ENCODE data around the gene NDRG2.

Gene NDRG2

GRCh38 chr14:21070610-21071224, 45.9 kb upstream of the NDRG2 start:
- POLR2A ChIA-PET, result interaction anchor here (0.7 to 3.7 kb wide), 18 partner anchors 7 to 241 kb away, joined by 3 to 71 read pairs (median 4); partner anchors contain the start of genes NDRG2, RNASE8, SLC39A2 and ZNF219
- peak overlapping the region; percentile 79 for H3K4me3 ChIP-seq (ENCODE audit: low read depth, low read length)
- H3K27ac ChIP-seq (ENCODE audit: extremely low read depth, low read depth, low read length), result peak overlapping the region; percentile 86
- peaks cover 0 to 28% of the 10 kb centered on the region in 2 experiments; a peak in 1 of 3 replicates for H3K36me3 ChIP-seq (ENCODE audit: control insufficient read depth in 2 of 2, insufficient read depth in 1 of 2, low read length in 2 of 2)
- CTCF ChIA-PET, result interaction anchor here (0.6 to 4.3 kb wide), 14 partner anchors 13 to 396 kb away, joined by 3 to 64 read pairs (median 8); partner anchors contain the start of genes RNASE8 and TMEM253
- peaks cover 16% of the 10 kb centered on the region for H3K4me1 ChIP-seq (ENCODE audit: control insufficient read depth, insufficient read depth, low read length)
- H3K9me3 ChIP-seq (ENCODE audit: control insufficient read depth, insufficient read depth, low read depth, low read length), result no peaks in the 10 kb centered on the region
- TF ChIP-seq ZNF366 (tag by site-specific recombination; conservative IDR thresholded peaks at IDR 0.05) (no peak; the same call in none of the 2 replicates), ZBTB1 (tag by site-specific recombination; IDR thresholded peaks at IDR 0.05) (no peak), ZBTB49 (tag by site-specific recombination; IDR thresholded peaks at IDR 0.05; ENCODE audit: low read depth) (no peak), ZFHX2 (tag by site-specific recombination; conservative IDR thresholded peaks at IDR 0.05) (0 out of 2 replicates have a peak, but pooled peaks have one; percentile 6), ZNF426 (tag by site-specific recombination; IDR thresholded peaks at IDR 0.05) (no peak), ZBTB48 (tag by site-specific recombination; IDR thresholded peaks at IDR 0.05) (peak; percentile 52), PRDM6 (tag by site-specific recombination; IDR thresholded peaks at IDR 0.05) (no peak), SP2 (tag by site-specific recombination; IDR thresholded peaks at IDR 0.05) (peak; percentile 68), KLF16 (tag by site-specific recombination; IDR thresholded peaks at IDR 0.05) (peak; percentile 54; the same call in 1 of the 2 replicates), SP3 (tag by site-specific recombination; IDR thresholded peaks at IDR 0.05) (peak; percentile 64), KLF10 (tag by site-specific recombination; IDR thresholded peaks at IDR 0.05) (no peak), CTCF (tag by site-specific recombination; IDR thresholded peaks at IDR 0.05) (peak; percentile 57), FEZF1 (tag by site-specific recombination; IDR thresholded peaks at IDR 0.05) (no peak), ZXDB (tag by site-specific recombination; IDR thresholded peaks at IDR 0.05) (no peak; the same call in 1 of the 2 replicates), ZNF76 (tag by site-specific recombination; IDR thresholded peaks at IDR 0.05; ENCODE audit: borderline replicate concordance, low read depth) (peak; percentile 50; the same call in 1 of the 2 replicates), GLI4 (tag by site-specific recombination; IDR thresholded peaks at IDR 0.05) (no peak), BCL11B (tag by site-specific recombination; IDR thresholded peaks at IDR 0.05; ENCODE audit: low read depth) (peak; percentile 75; the same call in 1 of the 2 replicates), INSM2 (tag by site-specific recombination; IDR thresholded peaks at IDR 0.05) (peak; percentile 31; the same call in 1 of the 2 replicates), ZNF341 (tag by site-specific recombination; IDR thresholded peaks at IDR 0.05; ENCODE audit: low read depth) (peak; percentile 70), ZNF830 (tag by site-specific recombination; IDR thresholded peaks at IDR 0.05; ENCODE audit: low read depth) (no peak), ZNF510 (tag by site-specific recombination; IDR thresholded peaks at IDR 0.05; ENCODE audit: insufficient replicate concordance) (no peak), ZFP69B (tag by site-specific recombination; IDR thresholded peaks at IDR 0.05) (0 out of 2 replicates have a peak, but pooled peaks have one; percentile 14), ZNF184 (tag by site-specific recombination; IDR thresholded peaks at IDR 0.05) (no peak), KLF1 (tag by site-specific recombination; IDR thresholded peaks at IDR 0.05) (peak; percentile 51), ZNF394 (tag by site-specific recombination; IDR thresholded peaks at IDR 0.05; ENCODE audit: borderline replicate concordance) (no peak), GLIS2 (tag by site-specific recombination; IDR thresholded peaks at IDR 0.05) (peak; percentile 50), EGR2 (tag by site-specific recombination; IDR thresholded peaks at IDR 0.05; ENCODE audit: low read depth) (peak; percentile 64; the same call in 1 of the 2 replicates), ZNF24 (tag by site-specific recombination; IDR thresholded peaks at IDR 0.05) (peak; percentile 51; the same call in 1 of the 2 replicates), KLF17 (tag by site-specific recombination; IDR thresholded peaks at IDR 0.05) (peak; percentile 76), ZNF626 (tag by site-specific recombination; IDR thresholded peaks at IDR 0.05) (no peak)
